Upper lobe of right lung (tissue), 1 donor: ENCODE data around the gene MYEOV. TPM values are rescaled to one million over a fixed set of nuclear protein-coding genes. Genes with fewer than 3 reads are reported as not detected.

Experiments
- ATAC-seq: fragments of 200-7000 bp; cut with Tn5 transposase; one replicate; pipeline ENCODE4 v1.9.1; 2020; ENCODE audit warnings: mild to moderate bottlenecking, moderate library complexity
- DNase-seq: peaks from one replicate; pipeline ENCODE4 v3.0.0-alpha.2; 2020
- H3K27ac ChIP-seq: fragments of 200-600 bp; one replicate; pipeline ENCODE4 v1.8.0; 2022
- H3K27me3 ChIP-seq: fragments of 200-600 bp; one replicate; pipeline ENCODE4 v1.8.0; 2022; ENCODE audit warnings: mild to moderate bottlenecking
- H3K36me3 ChIP-seq: fragments of 200-600 bp; one replicate; pipeline ENCODE4 v1.8.0; 2022
- H3K4me1 ChIP-seq: fragments of 200-600 bp; one replicate; pipeline ENCODE4 v1.8.0; 2022
- H3K4me3 ChIP-seq: fragments of 200-600 bp; one replicate; pipeline ENCODE4 v1.8.0; 2022; ENCODE audit warnings: mild to moderate bottlenecking
- H3K9me3 ChIP-seq: fragments of 200-600 bp; one replicate; pipeline ENCODE4 v1.8.0; 2022
- intact Hi-C: fragments of 100-400 bp; cut with DNase I; formaldehyde crosslinking; loops from one replicate; pipeline ENCODE4 v1.11.0; 2022
- total RNA-seq: library from RNA; stranded (reverse); fragmentation: NEBNext Ultra II Directional; extraction: Animal tissue kit (Norgen Biotek cat#: 25700); gene quantifications from one replicate; pipeline ENCODE4 v1.2.1, GENCODE V29; 2021
- TF ChIP-seq, protein P1 (sequence below): fragments of 200-600 bp; IDR thresholded peaks from one replicate; pipeline ENCODE4 v1.8.0; 2022; ENCODE audit warnings: antibody characterized with exemption
- donor health status: DM: no; HTN: yes; CAD: no; lungs with severe emphysema.

Gene MYEOV
- total RNA-seq, 1 donor from 2014 or later = 0.23 TPM

DNA sequence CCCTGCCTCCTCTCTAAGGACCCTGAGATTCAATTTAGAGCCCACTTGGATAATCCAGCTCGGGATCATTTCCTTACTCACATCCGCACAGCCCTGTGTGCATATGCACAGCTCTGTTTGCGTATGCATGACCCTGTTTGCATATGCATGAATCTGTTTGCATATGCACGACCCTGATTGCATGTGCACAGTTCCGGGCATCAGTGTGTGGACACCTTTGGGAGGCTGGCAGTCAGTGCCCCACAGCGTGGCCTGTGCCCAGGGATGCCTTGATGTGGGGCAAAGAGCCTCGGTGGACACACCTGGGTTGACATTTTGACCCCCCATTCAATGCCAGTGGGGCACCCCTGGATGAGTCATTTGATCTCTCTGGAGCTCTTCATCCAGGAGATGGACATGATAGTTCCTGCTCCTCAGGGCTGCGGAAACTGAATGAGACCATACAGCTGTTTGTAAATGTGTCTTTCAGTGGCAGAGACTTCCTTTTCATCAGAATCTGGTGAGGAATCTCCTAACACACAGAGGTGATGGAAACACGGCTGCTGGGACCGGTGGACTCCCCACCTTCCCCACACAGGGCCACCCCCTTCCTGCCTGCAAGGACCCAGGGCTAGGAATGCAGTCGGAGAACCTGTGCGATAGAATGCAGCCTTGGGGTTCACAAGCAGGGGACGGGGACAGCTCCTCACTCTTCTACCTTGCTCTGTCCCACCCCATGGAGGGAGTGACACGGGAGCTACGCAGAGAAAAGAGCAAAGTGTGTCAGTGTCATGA lies 41.2 kb downstream of the MYEOV start:
- TF ChIP-seq, protein P1, sequence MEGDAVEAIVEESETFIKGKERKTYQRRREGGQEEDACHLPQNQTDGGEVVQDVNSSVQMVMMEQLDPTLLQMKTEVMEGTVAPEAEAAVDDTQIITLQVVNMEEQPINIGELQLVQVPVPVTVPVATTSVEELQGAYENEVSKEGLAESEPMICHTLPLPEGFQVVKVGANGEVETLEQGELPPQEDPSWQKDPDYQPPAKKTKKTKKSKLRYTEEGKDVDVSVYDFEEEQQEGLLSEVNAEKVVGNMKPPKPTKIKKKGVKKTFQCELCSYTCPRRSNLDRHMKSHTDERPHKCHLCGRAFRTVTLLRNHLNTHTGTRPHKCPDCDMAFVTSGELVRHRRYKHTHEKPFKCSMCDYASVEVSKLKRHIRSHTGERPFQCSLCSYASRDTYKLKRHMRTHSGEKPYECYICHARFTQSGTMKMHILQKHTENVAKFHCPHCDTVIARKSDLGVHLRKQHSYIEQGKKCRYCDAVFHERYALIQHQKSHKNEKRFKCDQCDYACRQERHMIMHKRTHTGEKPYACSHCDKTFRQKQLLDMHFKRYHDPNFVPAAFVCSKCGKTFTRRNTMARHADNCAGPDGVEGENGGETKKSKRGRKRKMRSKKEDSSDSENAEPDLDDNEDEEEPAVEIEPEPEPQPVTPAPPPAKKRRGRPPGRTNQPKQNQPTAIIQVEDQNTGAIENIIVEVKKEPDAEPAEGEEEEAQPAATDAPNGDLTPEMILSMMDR = no peak
- no peaks in the 10 kb centered on the region for H3K27me3 ChIP-seq
- H3K4me3 ChIP-seq = no peak overlapping the region
- intact Hi-C loops = no loop called here
- no peaks in the 10 kb centered on the region for H3K36me3 ChIP-seq
- ATAC-seq (no peak), DNase-seq (peak; percentile 25)
- no peak overlapping the region for H3K27ac ChIP-seq
- no peaks in the 10 kb centered on the region for H3K4me1 ChIP-seq
- H3K9me3 ChIP-seq = no peaks in the 10 kb centered on the region

DNA sequence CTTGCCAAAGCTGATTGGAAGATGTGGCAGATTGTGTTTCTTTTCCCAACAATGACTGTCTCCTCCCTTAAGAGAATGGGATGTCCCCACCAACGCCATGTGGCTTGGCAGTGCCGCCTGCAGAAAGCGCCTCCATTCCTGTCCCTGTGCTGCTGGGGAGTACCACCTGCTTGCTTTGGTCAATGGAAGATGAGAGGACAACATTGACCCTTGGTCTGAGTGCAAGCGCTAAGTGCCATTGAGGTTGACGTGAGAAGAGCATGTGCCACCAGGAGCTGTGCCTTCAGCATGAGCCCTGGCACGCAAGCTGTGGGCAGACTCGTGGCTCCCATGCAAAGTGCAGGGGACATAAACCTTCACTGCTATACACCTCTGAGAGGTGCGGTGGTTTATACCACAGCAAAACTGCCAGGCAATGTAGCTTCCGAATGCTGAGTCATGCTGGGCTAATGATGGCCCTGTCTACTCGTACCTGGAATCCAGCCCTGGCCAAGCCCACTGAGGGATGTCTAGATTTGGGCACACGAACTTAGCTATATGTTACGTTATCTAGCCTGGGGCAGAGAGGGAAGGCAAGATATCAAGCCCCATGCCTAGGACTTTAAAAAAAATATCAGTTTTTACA lies 41.9 kb downstream of the MYEOV start:
- TF ChIP-seq, protein P1 = no peak
- no peaks in the 10 kb centered on the region for H3K4me1 ChIP-seq
- no peaks in the 10 kb centered on the region for H3K27me3 ChIP-seq
- H3K9me3 ChIP-seq = no peaks in the 10 kb centered on the region
- DNase-seq (peak; percentile 34), ATAC-seq (no peak)
- no peak overlapping the region for H3K27ac ChIP-seq
- H3K4me3 ChIP-seq = no peak overlapping the region
- no peaks in the 10 kb centered on the region for H3K36me3 ChIP-seq
- intact Hi-C loops = no loop called here

GRCh38 chr11:69337211-69337721 lies 43.3 kb downstream of the MYEOV start:
- Histone ChIP-seq H3K4me3 (no peak overlapping the region), H3K27ac (no peak overlapping the region), H3K27me3 (no peaks in the 10 kb centered on the region), H3K4me1 (no peaks in the 10 kb centered on the region), H3K36me3 (no peaks in the 10 kb centered on the region), H3K9me3 (no peaks in the 10 kb centered on the region)
- peak; percentile 39 for DNase-seq
- TF ChIP-seq, protein P1 = no peak
- peak; percentile 64 for ATAC-seq
- intact Hi-C loops = no loop called here

- Histone ChIP-seq H3K4me3 (no peak overlapping the region), H3K27me3 (no peaks in the 10 kb centered on the region), H3K27ac (no peak overlapping the region), H3K4me1 (no peaks in the 10 kb centered on the region), H3K36me3 (no peaks in the 10 kb centered on the region), H3K9me3 (no peaks in the 10 kb centered on the region)
- peak; percentile 44 for DNase-seq
- peak; percentile 12 for ATAC-seq
- TF ChIP-seq, protein P1 = no peak
- intact Hi-C loops = no loop called here
Observed at GRCh38 chr11:69339041-69339733, 45.2 kb downstream of the MYEOV start.

DNA sequence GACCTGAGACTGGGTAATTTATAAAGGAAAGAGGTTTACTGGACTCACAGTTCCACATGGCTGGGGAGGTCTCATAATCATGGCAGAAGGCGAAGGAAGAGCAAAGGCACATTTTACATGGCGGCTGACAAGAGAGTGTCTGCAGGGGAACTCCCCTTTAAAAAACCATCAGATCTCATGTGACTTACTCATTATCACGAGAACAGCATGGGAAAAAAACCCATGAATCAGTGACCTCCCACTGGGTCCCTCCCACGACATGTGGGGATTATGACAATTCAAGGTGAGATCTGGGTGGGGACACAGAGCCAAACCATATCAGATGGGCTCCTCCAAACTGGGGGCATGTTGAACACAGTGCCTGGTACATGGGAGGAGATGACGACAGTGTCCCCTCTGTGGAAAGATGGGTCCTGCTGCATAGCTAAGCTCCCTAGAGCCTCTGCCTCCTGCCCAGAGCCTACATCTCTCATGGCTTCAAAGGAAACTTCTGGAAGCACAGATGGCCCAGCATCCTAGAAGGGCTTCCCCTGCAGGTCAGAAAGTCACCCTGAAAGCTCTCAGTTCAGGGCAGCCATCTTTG lies 46.1 kb downstream of the MYEOV start:
- intact Hi-C loops = no loop called here
- Histone ChIP-seq H3K27me3 (no peaks in the 10 kb centered on the region), H3K9me3 (no peaks in the 10 kb centered on the region), H3K4me3 (no peak overlapping the region), H3K36me3 (no peaks in the 10 kb centered on the region), H3K4me1 (no peaks in the 10 kb centered on the region), H3K27ac (no peak overlapping the region)
- TF ChIP-seq, protein P1 = no peak
- ATAC-seq (no peak), DNase-seq (peak; percentile 6)
